HepG2 (cell line): ENCODE measurements around the gene ELF2. TPM values are rescaled to one million over a fixed set of nuclear protein-coding genes. Genes with fewer than 3 reads are reported as not detected.

ENCODE experiments used
- ATAC-seq: fragments of 200-7000 bp; cut with Tn5 transposase; 3 replicates; pipeline ENCODE4 v1.9.1; 2020; ENCODE audit warnings: mild to moderate bottlenecking, moderate library complexity
- BruUV-seq: library from RNA; stranded (reverse); fragments of 400-500 nt; replicated peaks from 2 replicates; lab custom pipeline; 2021; lab: Mats Ljungman, UMichigan
- CTCF ChIA-PET: fragments of 300-600 bp; formaldehyde crosslinking; extraction: SDS; loops from one replicate; lab custom pipeline; 2021; ENCODE audit warnings: low total read pairs, inconsistent platforms, low intra/inter-chr PET ratio; lab: Yijun Ruan, JAX
- POLR2A ChIA-PET: fragments of 350-600 bp; sonication (Branson Sonifier 250); formaldehyde crosslinking; loops from one replicate; lab custom pipeline; 2020; ENCODE audit warnings: antibody characterized with exemption, inconsistent platforms; lab: Yijun Ruan, JAX
- DNase-seq: peaks from one replicate; pipeline ENCODE4 v3.0.0-alpha.2; 2015; ENCODE audit warnings: low spot score
- FAIRE-seq: peaks from 3 replicates; lab custom pipeline; 2011; peaks lifted over from hg19 to GRCh38; lab: Jason Lieb, UNC
- H2AFZ ChIP-seq: one replicate; pipeline ENCODE4 v1.6.1; 2011; ENCODE audit warnings: low read length, inconsistent platforms
- H3K27ac ChIP-seq: fragments of 300-600 bp; 3 replicates; pipeline ENCODE4 v1.8.0; 2011; ENCODE audit warnings: mixed run types, mild to moderate bottlenecking, mixed read lengths, low read length, inconsistent platforms; ENCODE audit not compliant: insufficient read depth; ENCODE audit errors: extremely low read length
- H3K27me3 ChIP-seq, 2 experiments: fragments of 200-600 bp in 1 of 2; 2 replicates in 1 of 2; 3 replicates in 1 of 2; pipeline versions ENCODE4 v1.6.0 to v1.8.0; 2011; ENCODE audit warnings: low read length in 2 of 2, mild to moderate bottlenecking in 2 of 2, moderate library complexity in 2 of 2, inconsistent platforms in 1 of 2; ENCODE audit not compliant: insufficient read depth in 2 of 2, control insufficient read depth in 1 of 2
- H3K36me3 ChIP-seq, 2 experiments: fragments of 200-600 bp in 1 of 2; replicated peaks in 1 of 2; 2 replicates in 1 of 2; 3 replicates in 1 of 2; pipeline versions ENCODE4 v1.5.1 to v1.8.0; 2011; ENCODE audit warnings: low read length in 2 of 2, inconsistent platforms in 1 of 2; ENCODE audit not compliant: insufficient read depth in 2 of 2, control insufficient read depth in 1 of 2
- H3K4me1 ChIP-seq: 2 replicates; pipeline ENCODE4 v1.5.1; 2012; ENCODE audit warnings: low read length, inconsistent platforms; ENCODE audit not compliant: insufficient read depth
- H3K4me2 ChIP-seq: 2 replicates; pipeline ENCODE4 v1.6.0; 2011; ENCODE audit warnings: low read depth, low read length, inconsistent platforms
- H3K4me3 ChIP-seq, 3 experiments: fragments of 200-600 bp in 1 of 3; sonication (generic), shearing (Covaris generic) in 1 of 3; replicated peaks in 1 of 3; 2 replicates each; pipeline ENCODE4 v1.5.1; 2011 to 2016; ENCODE audit warnings: low read length in 3 of 3, inconsistent platforms in 2 of 3, low read depth in 2 of 3, mild to moderate bottlenecking in 2 of 3, control low read depth in 1 of 3, mixed read lengths in 1 of 3; ENCODE audit not compliant: insufficient read depth in 1 of 3
- H3K79me2 ChIP-seq: one replicate; pipeline ENCODE4 v1.6.1; 2011; ENCODE audit warnings: low read length, inconsistent platforms; ENCODE audit not compliant: insufficient read depth
- H3K9ac ChIP-seq: 2 replicates; pipeline ENCODE4 v1.6.0; 2011; ENCODE audit warnings: mild to moderate bottlenecking, low read depth, low read length, inconsistent platforms; ENCODE audit not compliant: insufficient read depth
- H3K9me3 ChIP-seq: 2 replicates; pipeline ENCODE4 v1.5.1; 2012; ENCODE audit warnings: mild to moderate bottlenecking, low read length
- H4K20me1 ChIP-seq: 2 replicates; pipeline ENCODE4 v1.6.0; 2011; ENCODE audit warnings: inconsistent platforms, mild to moderate bottlenecking, low read length, moderate library complexity; ENCODE audit not compliant: insufficient read depth
- LRRFIP1 ChIP-seq: sonication (generic); formaldehyde crosslinking; conservative IDR thresholded peaks from 2 replicates; pipeline ENCODE4 v1.4.0; 2020; ENCODE audit warnings: missing genetic modification reagents
- MAFK ChIP-seq, 2 experiments: IDR thresholded peaks in 1 of 2; conservative IDR thresholded peaks in 1 of 2; 2 replicates each; pipeline ENCODE4 v1.6.1; 2011; ENCODE audit warnings: improper control_type of control experiment in 2 of 2, low read length in 2 of 2
- MAX ChIP-seq: IDR thresholded peaks from 2 replicates; pipeline ENCODE4 v1.6.1; 2012; ENCODE audit warnings: inconsistent platforms
- RFX1 ChIP-seq: fragments of 450-650 bp; IDR thresholded peaks from 2 replicates; pipeline ENCODE4 v1.6.1; 2017
- STAG1 ChIP-seq: sonication (generic); formaldehyde crosslinking; IDR thresholded peaks from 2 replicates; pipeline ENCODE4 v1.4.0; 2020; ENCODE audit warnings: missing genetic modification reagents
- in situ Hi-C: cut with HindIII; loops from 2 replicates; pipeline ENCODE4 v1.10.0; 2017; ENCODE audit warnings: low pct_unique_long_range_greater_than_20kb; ENCODE audit not compliant: extremely low pct_ligation_motif_present
- intact Hi-C: fragments of 100-400 bp; cut with micrococcal nuclease; formaldehyde crosslinking; loops from one replicate; pipeline ENCODE4 v1.10.0; 2022; ENCODE audit not compliant: unreplicated experiment
- polyA plus RNA-seq, 8 experiments: library from polyadenylated mRNA; depleted of rRNA in 3 of 8; stranded (reverse) in 7 of 8; unstranded in 1 of 8; fragments of >200 nt; fragmentation: Illumina TruSeq in 4 of 8; extraction: Trizol in 4 of 8; gene quantifications; 2 replicates each; pipeline versions ENCODE4 v1.2.1 to v1.2.3, GENCODE V29; 2011 to 2016; ENCODE audit warnings: low read depth in 4 of 8, missing spikeins in 1 of 8, mixed read lengths in 1 of 8; ENCODE audit not compliant: insufficient read depth in 1 of 8
- total RNA-seq, 5 experiments: library from RNA; depleted of rRNA; stranded (reverse); fragments of >200 nt; fragmentation: Illumina TruSeq; extraction: Trizol; gene quantifications; 2 replicates each; pipeline ENCODE4 v1.2.3, GENCODE V29; 2016; ENCODE audit warnings: low read depth in 1 of 5
- TF ChIP-seq, protein P1 (sequence below): sonication (generic); formaldehyde crosslinking; IDR thresholded peaks from 2 replicates; pipeline ENCODE4 v1.5.0; 2020; ENCODE audit warnings: mild to moderate bottlenecking, missing genetic modification reagents, moderate library complexity

Gene ELF2
- total and polyA plus RNA-seq, 2 of the 13 experiments (the other 11 are each of a cell fraction or from before 2014, with no cell fraction given): 28.6 to 35.4 TPM

GRCh38 chr4:139188648-139189416 lies 11.8 kb upstream of the ELF2 start (continued):
- TF ChIP-seq LRRFIP1 (CRISPR knock-in tag) (no peak), MAX (no peak), MAFK (conservative IDR thresholded peaks at IDR 0.05 in 1 of 2, IDR thresholded peaks at IDR 0.05 in 1 of 2; ENCODE audit: low read length in 2 of 2) (peak; percentile 53 to 56)
- TF ChIP-seq, all 625 proteins: peak for 5

DNA sequence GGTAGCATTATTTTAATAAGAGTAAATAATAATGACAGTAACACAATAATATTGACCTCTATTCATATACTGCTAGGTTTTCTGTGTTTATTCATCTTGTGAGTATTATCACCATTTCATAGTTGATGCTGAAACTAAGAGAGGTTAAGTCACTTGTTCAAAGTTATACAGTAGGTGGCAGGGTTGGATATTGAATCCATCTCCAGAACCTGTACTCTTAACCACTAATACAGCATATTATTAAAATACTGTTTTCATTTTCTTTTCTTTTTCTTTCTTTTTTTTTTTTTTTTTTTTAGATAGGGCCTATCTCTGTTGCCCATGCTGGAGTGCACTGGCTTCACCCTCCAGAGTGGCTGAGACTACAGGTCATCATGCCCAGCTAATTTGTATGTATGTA lies 7.1 kb upstream of the ELF2 start:
- no peak for DNase-seq
- in situ Hi-C loops: loop anchor here (5.0 kb wide), 1 partner anchor 113 kb away; no protein-coding TSS in a partner anchor
- Histone ChIP-seq H3K4me3 (0 out of 6 replicates have a peak overlapping the region, but pooled peaks of 1 of the 3 experiments have one; percentile 28), H3K9me3 (no peaks in the 10 kb centered on the region), H2AFZ (no peak overlapping the region), H3K4me1 (peaks cover 26% of the 10 kb centered on the region), H3K27ac (no peak overlapping the region), H3K36me3 (no peaks in the 10 kb centered on the region), H3K9ac (no peak overlapping the region), H4K20me1 (no peaks in the 10 kb centered on the region), H3K79me2 (no peaks in the 10 kb centered on the region), H3K4me2 (peak overlapping the region; percentile 47; the same call in 1 of the 2 replicates)
- intact Hi-C loops: no loop called here
- ChIA-PET CTCF (no interaction called here), POLR2A (no interaction called here)
- no peak for FAIRE-seq
- no TSS peak for BruUV-seq
- ATAC-seq: peak; percentile 38; the same call in 2 of the 3 replicates
- TF ChIP-seq RFX1 (no peak), STAG1 (CRISPR knock-in tag) (peak; percentile 59)
- TF ChIP-seq, protein P1, sequence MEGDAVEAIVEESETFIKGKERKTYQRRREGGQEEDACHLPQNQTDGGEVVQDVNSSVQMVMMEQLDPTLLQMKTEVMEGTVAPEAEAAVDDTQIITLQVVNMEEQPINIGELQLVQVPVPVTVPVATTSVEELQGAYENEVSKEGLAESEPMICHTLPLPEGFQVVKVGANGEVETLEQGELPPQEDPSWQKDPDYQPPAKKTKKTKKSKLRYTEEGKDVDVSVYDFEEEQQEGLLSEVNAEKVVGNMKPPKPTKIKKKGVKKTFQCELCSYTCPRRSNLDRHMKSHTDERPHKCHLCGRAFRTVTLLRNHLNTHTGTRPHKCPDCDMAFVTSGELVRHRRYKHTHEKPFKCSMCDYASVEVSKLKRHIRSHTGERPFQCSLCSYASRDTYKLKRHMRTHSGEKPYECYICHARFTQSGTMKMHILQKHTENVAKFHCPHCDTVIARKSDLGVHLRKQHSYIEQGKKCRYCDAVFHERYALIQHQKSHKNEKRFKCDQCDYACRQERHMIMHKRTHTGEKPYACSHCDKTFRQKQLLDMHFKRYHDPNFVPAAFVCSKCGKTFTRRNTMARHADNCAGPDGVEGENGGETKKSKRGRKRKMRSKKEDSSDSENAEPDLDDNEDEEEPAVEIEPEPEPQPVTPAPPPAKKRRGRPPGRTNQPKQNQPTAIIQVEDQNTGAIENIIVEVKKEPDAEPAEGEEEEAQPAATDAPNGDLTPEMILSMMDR (CRISPR knock-in tag): peak; percentile 55
- TF ChIP-seq, all 625 proteins: peak for 2
- H3K27me3 ChIP-seq: no peaks in the 10 kb centered on the region; a peak in 1 of 5 replicates
